GM12874 (cell line): Measurements from ENCODE around the gene FAM114A1.

ENCODE experiments used
- TF ChIP-seq, protein P1 (sequence below): IDR thresholded peaks from 2 replicates; pipeline ENCODE4 v1.5.1; 2011; ENCODE audit warnings: low read depth, mild to moderate bottlenecking, control low read depth, low read length, moderate library complexity; ENCODE audit not compliant: insufficient read depth

The FAM114A1 gene

DNA sequence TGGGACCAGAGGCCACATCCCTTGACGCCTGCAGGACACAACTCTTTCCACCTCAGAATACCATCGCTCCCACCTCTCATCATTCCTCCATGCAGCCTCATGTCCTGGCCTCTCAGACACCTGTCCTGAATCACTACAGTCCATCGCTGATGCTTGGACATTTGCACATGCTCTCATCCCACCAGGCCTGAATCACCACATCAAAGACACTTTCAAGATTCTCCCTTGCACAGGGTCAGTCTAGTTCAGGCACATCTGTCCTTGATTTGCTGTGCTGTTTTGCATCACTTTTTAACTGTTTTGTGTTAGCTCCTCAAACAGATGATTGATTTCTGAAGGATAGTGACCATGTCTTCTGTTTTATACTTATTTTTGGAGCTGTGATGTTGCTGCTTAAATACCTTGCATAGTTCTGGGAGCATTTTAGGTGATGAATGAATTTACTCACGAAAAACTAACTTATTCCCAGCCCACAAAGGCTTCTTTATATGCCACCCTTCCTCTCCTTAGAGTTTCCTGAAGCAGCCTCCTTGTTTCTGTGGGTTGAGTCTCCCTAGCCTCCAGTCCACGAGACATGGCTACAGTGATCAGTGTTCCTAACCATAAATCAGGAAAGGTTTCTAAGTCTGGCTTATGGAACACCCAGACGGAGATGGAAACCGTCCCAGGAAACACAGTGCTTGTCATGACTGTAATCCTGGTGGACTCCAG is 2.6 kb downstream of the FAM114A1 start:
- TF ChIP-seq, protein P1, sequence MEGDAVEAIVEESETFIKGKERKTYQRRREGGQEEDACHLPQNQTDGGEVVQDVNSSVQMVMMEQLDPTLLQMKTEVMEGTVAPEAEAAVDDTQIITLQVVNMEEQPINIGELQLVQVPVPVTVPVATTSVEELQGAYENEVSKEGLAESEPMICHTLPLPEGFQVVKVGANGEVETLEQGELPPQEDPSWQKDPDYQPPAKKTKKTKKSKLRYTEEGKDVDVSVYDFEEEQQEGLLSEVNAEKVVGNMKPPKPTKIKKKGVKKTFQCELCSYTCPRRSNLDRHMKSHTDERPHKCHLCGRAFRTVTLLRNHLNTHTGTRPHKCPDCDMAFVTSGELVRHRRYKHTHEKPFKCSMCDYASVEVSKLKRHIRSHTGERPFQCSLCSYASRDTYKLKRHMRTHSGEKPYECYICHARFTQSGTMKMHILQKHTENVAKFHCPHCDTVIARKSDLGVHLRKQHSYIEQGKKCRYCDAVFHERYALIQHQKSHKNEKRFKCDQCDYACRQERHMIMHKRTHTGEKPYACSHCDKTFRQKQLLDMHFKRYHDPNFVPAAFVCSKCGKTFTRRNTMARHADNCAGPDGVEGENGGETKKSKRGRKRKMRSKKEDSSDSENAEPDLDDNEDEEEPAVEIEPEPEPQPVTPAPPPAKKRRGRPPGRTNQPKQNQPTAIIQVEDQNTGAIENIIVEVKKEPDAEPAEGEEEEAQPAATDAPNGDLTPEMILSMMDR, result no peak

DNA sequence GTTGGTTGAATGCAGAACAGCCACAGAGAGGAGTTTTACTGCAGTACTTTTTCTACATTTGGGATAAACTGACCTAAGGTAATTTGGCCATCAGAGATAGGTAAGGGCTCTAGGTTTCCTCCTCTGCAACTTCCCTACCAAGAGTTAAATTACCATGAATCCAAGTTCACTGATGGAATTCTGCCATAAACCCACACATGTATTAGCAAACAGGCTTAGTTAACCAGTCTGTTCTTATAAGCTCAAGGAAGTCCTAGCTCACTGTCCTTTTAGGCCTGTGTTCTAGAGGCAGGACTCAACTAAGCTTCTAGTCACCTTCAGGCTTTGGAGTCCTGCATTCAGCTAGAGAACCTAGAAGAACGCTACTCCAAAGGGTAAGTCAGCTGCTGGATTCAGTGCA is 4.0 kb downstream of the FAM114A1 start:
- TF ChIP-seq, protein P1, result no peak

DNA sequence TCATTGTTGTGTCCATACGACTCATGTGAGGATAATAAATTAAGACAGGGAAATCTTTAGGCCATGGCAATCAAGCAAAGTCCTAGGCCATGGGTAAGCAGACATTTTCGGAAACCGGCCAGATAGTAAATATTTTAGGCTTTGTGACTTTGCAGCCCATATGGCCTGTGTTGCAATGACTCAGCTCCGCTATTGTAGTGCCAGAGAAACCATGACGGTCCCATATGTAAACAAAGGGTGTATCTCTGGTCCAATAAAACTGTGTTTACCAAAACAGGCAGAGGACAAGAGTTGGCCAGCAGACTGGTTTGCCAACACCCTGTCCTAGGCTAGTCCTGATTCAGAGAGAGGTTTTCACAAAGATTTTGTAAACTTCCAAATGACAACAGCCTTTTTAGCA is 5.0 kb downstream of the FAM114A1 start:
- TF ChIP-seq, protein P1, result no peak

DNA sequence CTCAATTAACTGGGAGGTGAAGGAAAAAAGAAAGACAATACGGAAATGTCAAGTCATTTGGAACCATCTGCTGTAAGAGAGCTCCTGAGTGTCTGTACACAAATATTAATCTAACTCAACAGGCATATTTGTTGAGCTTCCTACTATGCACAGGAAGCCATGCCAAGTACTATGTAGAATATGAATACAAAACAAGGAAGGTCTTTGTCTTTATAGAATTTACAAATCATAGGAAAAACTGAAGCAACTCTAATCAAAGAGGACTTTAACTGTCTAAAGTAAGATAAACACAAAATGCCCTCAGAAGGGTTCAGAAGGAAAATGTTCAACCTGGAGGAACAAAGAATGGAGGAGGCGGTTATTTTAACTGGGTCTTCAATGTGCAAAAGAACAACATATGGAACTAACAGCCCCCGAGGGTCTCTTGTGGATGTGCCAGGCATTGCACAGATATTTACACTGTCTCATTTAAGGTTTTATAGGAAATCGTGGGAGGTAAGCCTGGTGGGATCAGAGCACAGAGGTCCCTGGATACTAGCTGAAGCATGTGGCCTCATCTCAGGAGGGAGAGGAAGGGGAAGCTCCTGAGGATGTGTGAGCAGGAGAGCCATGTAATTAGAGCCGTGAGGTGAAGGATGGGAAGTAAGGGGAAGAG is 5.8 kb downstream of the FAM114A1 start:
- TF ChIP-seq, protein P1, result no peak

DNA sequence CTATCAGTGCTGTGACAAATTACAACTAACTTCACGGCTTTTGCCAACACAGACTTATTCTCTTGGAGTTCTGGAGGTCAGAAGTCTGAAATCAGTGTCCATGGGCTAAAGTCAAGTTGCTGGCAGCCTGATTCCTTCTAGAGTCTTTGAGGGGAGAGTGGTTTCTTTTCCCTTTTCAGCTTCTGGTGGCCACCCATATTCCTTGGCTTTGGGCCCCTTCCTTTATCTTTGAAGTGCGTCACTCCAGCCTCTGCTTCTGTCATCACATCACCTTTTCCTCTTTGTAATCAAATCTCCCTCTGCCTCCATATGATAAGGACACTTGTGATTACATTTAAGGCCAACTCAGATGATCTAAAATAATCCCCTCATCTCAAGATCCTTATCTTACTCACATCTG is 9.0 kb downstream of the FAM114A1 start:
- TF ChIP-seq, protein P1, result no peak

DNA sequence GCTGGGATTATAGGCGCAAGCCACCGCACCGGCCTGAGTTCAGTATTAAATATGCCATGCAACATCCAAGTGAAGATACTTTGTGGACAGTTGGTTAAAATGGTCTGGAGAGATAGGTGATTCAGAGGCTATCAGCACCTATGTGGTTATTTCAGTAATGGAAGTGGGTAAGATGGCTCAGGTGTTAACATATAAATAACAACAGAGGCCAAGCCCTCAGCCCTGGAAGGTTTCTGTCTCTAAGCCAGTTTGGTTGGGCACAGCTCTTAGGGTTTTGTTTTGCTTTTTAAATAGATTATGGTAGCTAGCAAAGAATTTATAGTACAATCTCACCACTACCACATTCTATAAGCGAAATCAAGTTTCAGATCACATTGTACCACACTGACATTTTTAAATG is 16.6 kb downstream of the FAM114A1 start:
- TF ChIP-seq, protein P1, result no peak

DNA sequence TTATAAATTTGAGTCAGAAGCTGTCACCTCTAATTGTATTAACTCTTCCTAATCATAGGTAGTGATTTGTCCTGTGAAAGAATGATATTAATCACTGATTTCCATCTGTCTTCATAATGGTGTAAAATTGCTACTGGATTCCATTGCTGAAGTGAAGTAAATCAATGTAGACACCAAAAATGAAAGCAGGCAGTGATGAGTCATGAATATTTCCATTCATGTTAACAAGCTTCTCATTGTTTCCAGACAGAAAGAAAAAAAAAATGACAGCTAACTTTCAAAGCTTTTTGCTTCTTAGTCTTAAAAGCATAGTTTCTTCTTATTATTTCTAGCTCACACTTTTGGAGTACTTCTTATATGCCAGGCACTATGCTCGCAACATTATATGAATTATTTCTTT is 21.5 kb downstream of the FAM114A1 start:
- TF ChIP-seq, protein P1, result no peak
